GM19395 (cell line): ENCODE results near the gene SLCO2A1.

Experiments
- ATAC-seq: cut with Tn5 transposase; IDR thresholded peaks from one replicate; pipeline ENCODE4 v1.9.1; 2021; ENCODE audit warnings: mild to moderate bottlenecking, moderate library complexity; ENCODE audit not compliant: unreplicated experiment

SLCO2A1 gene

DNA sequence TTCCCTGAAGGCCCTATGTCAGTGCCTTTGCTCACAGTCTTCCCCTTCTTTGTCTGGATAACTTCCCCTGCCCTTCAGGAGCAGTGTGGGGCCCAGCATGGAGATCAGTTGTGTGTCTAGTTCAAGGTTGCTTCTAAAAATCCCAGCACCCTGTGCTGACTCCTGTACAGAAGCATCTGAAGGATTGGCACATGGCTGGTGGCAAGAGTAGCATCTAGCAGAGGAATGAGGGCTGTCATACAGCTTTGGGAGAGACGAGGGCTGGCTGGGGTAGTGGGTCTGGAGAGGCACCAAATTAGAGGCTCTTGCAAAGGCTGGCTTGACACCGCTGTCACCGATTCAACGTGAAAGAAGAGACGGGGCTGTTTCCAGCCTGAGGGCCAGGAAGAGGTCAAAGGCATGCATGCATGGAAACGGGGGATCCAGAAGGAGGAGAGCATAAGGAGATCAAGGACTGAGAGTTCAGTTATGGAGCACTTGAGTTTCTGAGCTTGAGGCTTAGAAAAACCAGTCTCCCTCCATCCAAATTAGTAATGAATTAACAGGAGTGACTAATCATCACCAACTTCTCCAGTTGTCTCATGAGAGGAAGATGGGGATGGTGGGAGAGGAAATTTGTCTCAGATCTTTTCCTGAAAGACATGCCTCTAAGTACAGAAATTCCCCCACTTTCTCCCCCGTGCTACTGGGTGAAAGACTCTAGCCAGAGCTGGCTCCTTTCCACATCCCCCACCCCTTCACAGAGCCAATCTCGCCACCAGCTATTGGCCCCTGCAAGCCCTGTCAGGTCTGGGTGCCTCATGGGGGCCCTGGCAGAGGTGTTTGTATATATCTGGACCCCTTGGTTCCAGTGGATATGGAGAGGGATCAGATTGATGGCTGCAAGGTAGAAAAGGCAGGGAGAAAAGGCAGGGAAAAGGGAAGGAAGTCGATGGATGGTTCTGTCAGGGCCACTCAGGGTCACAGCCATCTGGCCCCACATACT lies 45.9 kb downstream of the SLCO2A1 start:
- no peak for ATAC-seq

- no peak for ATAC-seq
These were observed 46.6 kb downstream of the SLCO2A1 start for GRCh38 chr3:133983126-133983525.

DNA sequence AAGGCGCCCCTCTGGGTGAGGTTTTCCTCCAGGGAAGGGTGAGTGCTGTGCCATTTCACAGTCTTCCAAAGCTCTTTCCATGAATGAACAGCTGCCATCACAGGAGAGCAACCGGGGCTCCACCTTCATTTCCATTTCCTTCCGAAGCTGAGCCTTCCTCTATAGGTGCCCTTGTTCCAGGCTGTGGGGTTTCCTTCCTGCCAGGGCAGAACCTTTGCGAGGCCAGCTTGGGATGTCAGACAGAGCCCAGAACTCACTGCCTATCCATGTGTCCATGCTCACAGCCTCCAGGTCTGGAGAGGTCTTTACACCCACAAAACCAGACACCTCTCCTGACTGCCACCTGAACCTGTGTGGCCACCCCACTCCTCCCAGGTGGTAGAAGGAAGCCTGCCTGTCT lies 49.2 kb downstream of the SLCO2A1 start:
- no peak for ATAC-seq

GRCh38 chr3:133980035-133980434 lies 49.7 kb downstream of the SLCO2A1 start:
- no peak for ATAC-seq

DNA sequence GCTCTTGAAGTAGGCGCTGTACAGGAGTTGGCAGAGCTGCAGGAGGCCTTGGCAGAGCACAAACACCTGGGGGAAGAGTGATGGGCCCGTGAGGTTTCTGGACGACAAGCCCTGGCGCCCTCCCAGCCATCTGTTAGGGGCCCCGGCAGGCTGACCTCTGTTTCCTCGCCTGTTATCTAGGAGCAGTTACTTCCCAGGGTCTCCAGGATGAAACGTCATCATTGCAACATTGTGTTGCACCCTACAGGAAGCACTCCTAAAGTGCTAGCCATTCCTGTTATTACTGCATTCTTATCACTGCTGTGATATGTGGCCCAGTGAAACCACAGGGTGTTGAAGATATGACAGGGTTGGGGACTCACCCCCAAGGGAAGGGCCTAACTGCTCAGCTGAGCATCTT lies 50.2 kb downstream of the SLCO2A1 start:
- no peak for ATAC-seq

DNA sequence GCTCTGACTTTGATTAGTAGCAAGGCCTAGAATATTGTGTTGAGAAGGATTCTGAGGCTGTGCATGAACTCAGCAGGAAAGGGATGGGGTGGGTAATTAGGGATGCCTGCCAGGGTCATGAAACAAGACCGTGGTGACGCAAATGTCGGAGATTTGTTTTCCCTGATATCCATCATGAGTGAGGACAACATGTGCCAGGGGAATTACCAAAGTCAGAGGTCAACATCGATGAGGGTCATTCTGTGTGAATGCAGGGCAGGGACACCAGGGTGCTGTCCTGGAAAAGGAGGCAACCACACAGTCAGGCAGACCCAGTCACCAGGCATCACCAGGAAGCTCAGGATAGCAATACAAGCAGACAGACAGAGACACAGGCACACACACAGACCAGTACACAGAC lies 52.2 kb downstream of the SLCO2A1 start:
- no peak for ATAC-seq

GRCh38 chr3:133973249-133973980 lies 56.3 kb downstream of the SLCO2A1 start:
- ATAC-seq: no peak

DNA sequence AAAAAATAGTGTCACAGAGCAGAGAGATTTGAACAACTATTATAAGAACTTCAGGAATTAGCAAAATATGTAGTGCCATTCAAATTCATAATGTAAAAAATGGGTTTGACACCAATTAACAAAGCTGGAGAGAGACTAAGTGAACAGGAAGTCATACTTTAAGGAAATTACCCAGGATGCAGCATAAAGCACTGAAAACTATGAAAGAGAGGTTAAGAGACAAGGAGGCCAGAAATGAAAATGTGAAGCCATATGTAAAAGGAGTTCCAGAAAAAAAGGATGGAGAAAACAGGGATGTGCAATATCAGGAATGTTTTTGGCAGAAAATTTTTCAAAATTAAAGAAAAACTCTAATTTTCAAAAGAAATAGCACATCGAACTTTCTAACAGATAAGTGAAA lies 57.6 kb downstream of the SLCO2A1 start:
- no peak for ATAC-seq

DNA sequence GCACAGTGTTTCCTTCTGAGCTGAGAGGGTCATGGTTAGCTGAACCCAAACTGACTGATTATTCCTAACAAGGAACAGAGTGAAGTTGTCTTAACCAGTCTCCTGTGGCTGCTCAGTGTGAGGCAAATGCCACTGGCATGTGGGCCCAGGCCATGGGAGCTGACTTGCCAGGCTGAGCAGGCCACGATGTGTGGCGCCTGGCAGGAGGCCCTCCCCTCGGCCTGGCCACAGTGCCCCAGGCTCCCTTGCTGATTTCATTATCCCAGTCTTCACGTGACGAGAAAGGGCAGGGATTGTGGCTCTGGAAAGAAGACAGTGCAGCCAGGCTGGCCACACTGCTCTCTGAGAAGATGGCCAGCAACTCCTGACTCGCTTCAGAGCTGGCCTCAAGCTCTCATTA lies 58.8 kb downstream of the SLCO2A1 start:
- ATAC-seq: no peak

DNA sequence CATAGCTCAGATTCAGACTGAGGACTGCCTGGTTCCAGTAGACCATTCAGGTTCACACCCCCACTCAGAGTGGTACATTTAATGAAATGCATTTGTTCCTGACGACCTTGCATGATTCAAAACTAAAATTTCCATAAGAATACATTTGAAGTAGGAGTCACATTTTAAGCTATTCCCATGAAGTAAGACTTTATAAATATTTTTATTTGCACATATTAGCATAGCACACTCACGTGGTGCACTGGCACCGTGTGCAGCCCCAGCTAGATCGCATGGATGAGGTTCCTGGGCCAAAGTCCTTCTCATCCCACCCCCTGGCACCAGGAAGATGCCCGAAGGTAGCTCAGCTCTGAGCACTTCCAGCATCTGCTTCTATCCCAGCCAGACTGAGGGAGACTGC lies 59.4 kb downstream of the SLCO2A1 start:
- ATAC-seq: no peak

DNA sequence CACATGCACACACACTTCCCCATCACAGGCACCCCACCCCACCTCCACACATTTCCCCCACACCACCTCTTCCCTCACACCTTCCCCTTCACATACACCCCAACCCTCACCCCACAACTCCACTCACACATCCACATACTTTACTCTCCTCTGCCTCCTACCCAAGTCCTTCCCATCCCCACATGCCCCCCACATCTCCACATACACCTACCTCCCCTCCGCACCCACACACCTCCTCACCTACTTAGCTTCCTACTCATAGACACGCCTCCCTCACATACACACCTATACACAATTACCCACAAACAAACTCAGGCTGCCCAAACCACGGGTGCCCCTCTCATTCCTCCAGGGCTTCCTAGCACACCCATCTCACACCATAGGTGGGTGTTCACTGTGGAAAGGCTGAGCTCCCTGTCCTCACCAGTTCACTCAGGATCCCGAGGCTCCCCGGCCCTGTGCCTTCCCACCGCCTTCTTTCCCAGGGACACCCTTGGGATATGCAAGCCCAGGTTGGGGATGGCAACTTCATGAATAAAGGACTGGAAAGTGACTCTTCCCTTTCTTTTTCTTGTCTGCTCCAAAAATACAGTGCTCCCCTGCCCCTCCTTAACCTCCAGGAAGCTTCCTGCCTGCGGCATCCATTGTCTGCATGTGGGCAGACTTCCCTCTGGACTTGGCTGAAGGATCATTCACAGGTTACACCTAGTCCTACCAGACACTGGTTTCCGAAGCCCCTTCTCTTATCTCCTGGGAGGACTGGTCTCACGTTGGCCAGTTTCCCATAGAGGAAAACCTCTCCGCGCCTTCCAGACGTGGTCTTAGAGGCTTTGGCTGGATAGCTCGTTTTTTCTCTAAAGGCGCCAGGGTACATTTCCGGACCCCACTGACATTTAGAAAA lies 61.5 kb downstream of the SLCO2A1 start:
- ATAC-seq: no peak

- ATAC-seq: no peak
These were observed 62.8 kb downstream of the SLCO2A1 start for GRCh38 chr3:133966954-133967353.

DNA sequence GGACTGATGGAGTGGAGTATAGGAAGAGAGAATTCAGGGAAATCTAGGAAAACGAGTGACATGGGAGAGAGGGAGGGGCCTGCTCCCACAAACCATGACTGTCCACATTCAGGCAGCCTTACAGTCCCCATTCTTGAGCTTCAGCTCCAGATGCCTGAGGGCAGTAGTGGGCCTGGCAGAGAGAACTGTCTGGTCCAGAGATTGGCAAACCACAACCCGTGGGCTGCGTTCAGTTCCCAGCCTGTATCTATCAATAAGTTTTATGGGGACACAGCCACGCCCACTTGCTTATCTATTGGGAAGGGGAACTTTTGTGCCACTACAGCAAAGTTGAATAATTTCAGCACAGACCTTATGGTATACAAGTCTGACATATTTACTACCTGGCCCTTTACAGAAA lies 63.8 kb downstream of the SLCO2A1 start:
- no peak for ATAC-seq

GRCh38 chr3:133965013-133965570 lies 64.6 kb downstream of the SLCO2A1 start:
- ATAC-seq: no peak

GRCh38 chr3:133964547-133964946 lies 65.2 kb downstream of the SLCO2A1 start:
- no peak for ATAC-seq

GRCh38 chr3:133963657-133964396 lies 65.9 kb downstream of the SLCO2A1 start:
- ATAC-seq: no peak

DNA sequence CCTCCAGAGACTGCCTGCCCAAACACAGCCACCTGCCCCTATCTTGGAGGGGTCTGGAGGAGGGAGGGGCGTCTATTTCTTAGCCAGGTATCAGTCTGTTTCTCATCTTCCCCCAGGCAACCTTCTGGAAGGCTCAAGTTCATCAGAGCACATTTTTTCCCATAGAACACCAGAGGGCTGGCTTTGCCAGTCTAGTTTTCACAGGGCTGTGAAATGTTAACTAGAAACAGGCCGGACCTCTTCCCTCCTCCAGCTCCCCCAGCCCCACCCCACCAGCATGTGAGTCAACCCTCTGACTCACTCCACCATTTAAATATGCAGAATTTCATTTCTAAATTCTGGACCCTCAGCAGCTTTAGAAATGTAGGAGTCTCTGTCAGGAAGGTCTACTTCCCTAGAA lies 66.9 kb downstream of the SLCO2A1 start:
- no peak for ATAC-seq

DNA sequence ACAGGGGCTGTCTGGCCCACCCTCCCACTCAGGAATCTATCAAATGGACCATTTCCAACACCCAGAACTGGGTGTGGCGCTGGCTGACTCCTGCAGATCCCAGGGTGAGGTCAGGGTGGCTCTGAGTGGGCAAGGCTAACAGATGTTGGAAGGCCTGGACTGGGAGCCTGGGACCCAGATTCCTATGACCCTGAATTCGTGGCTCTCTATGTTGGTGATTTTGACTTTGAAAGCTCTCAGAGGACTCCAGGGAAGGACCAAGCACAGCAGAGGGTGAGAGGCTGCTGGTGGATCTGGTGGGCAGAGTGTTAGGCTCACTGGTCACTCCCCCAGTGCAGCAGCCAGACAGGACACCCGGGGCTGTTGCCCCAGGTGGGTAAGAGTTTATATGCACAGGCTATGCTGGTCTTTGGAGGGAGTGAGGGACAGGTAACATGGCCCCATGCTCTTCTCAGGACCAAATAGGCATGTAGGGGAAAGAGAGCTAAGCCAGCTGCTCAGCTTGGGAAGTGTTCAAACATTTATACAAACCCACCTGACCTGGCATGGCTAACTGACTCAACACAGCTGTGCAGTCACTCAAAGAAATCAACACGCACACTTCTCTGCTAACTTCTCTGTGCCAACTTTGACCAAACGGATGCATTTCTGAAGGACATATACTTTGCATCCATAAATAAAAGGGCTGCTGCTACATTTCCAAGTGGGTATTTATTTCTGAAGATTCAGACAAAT lies 71.5 kb downstream of the SLCO2A1 start:
- ATAC-seq: no peak

DNA sequence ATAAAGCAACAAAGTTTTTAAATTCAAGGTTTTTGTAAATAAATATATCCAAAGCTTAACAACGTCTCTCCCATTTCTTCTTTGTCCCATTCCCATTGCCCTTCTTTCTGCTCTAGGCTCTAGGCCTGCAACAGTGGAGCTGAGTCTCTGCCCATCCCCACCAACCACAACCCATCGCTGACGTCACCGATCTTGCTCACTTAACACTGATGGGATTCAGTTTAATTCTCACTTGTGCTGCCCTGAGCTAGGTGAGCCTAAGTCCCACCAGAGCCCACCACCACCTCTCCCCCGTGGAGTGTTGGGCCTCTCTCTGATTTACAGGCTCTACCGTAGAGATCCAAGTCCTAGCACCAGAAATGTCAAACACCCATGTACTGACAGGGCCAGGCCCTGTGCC lies 72.7 kb downstream of the SLCO2A1 start:
- no peak for ATAC-seq
